Keratinocyte (primary cell): ENCODE measurements around the gene RAI14. TPM values are rescaled to one million over a fixed set of nuclear protein-coding genes. Genes with fewer than 3 reads are reported as not detected.

Experiments used
- DNase-seq: peaks from one replicate; pipeline ENCODE4 v3.0.0-alpha.2; 2011; ENCODE audit warnings: low read depth, missing footprints, low spot score
- FAIRE-seq: peaks from 2 replicates; lab custom pipeline; 2011; peaks lifted over from hg19 to GRCh38; lab: Jason Lieb, UNC
- H2AFZ ChIP-seq: 2 replicates; pipeline ENCODE4 v1.6.0; 2012; ENCODE audit warnings: low read length, control low read depth, inconsistent platforms; ENCODE audit not compliant: control insufficient read depth
- H3K27ac ChIP-seq: 2 replicates; pipeline ENCODE4 v1.5.1; 2011; ENCODE audit warnings: low read length; ENCODE audit not compliant: control insufficient read depth, insufficient read depth
- H3K27me3 ChIP-seq: 3 replicates; pipeline ENCODE4 v1.6.0; 2011; ENCODE audit warnings: low read length; ENCODE audit not compliant: control insufficient read depth, insufficient read depth; ENCODE audit errors: extremely low read depth
- H3K36me3 ChIP-seq, 2 experiments: 2 replicates in 1 of 2; 3 replicates in 1 of 2; pipeline ENCODE4 v1.5.1; 2011; ENCODE audit warnings: low read length in 2 of 2, mild to moderate bottlenecking in 1 of 2; ENCODE audit not compliant: control insufficient read depth in 2 of 2, insufficient read depth in 2 of 2; ENCODE audit errors: extremely low read depth in 1 of 2
- H3K4me1 ChIP-seq: 3 replicates; pipeline ENCODE4 v1.5.1; 2011; ENCODE audit warnings: low read length; ENCODE audit not compliant: control insufficient read depth, insufficient read depth; ENCODE audit errors: extremely low read depth
- H3K4me2 ChIP-seq: 3 replicates; pipeline ENCODE4 v1.6.0; 2011; ENCODE audit warnings: low read depth, low read length; ENCODE audit not compliant: control insufficient read depth, insufficient read depth; ENCODE audit errors: extremely low read depth
- H3K4me3 ChIP-seq, 3 experiments: fragments of 200-600 bp in 1 of 3; sonication (generic) in 1 of 3; 2 replicates in 2 of 3; 3 replicates in 1 of 3; pipeline ENCODE4 v1.5.1; 2011 to 2016; ENCODE audit warnings: low read length in 3 of 3, mild to moderate bottlenecking in 3 of 3, control low read depth in 2 of 3, inconsistent platforms in 1 of 3, low read depth in 1 of 3, mixed read lengths in 1 of 3, mixed run types in 1 of 3, moderate library complexity in 1 of 3; ENCODE audit not compliant: control insufficient read depth in 2 of 3, insufficient read depth in 2 of 3; ENCODE audit errors: extremely low read depth in 1 of 3
- H3K79me2 ChIP-seq: 2 replicates; pipeline ENCODE4 v1.6.0; 2012; ENCODE audit warnings: low read length; ENCODE audit not compliant: control insufficient read depth, insufficient read depth
- H3K9ac ChIP-seq: 3 replicates; pipeline ENCODE4 v1.6.0; 2011; ENCODE audit warnings: low read length; ENCODE audit not compliant: control insufficient read depth, insufficient read depth; ENCODE audit errors: extremely low read depth
- H3K9me1 ChIP-seq: 3 replicates; pipeline ENCODE4 v1.6.0; 2011; ENCODE audit warnings: low read length; ENCODE audit not compliant: control insufficient read depth, insufficient read depth; ENCODE audit errors: extremely low read depth
- H3K9me3 ChIP-seq: 2 replicates; pipeline ENCODE4 v1.5.1; 2012; ENCODE audit warnings: low read depth, low read length; ENCODE audit not compliant: control insufficient read depth
- H4K20me1 ChIP-seq: 3 replicates; pipeline ENCODE4 v1.6.0; 2011; ENCODE audit warnings: low read length; ENCODE audit not compliant: control insufficient read depth, insufficient read depth; ENCODE audit errors: extremely low read depth
- CTCF ChIP-seq, 3 experiments: IDR thresholded peaks in 1 of 3; conservative IDR thresholded peaks in 1 of 3; optimal IDR thresholded peaks in 1 of 3; 2 replicates in 2 of 3; 3 replicates in 1 of 3; pipeline versions ENCODE3 to v1.5.1; 2011; ENCODE audit warnings: low read length in 3 of 3, mild to moderate bottlenecking in 3 of 3, moderate library complexity in 2 of 3, control low read depth in 1 of 3, inconsistent platforms in 1 of 3; ENCODE audit not compliant: insufficient read depth in 2 of 3; ENCODE audit errors: extremely low read depth in 1 of 3
- EZH2 ChIP-seq: IDR thresholded peaks from one replicate; pipeline ENCODE4 v1.6.1; 2012; ENCODE audit warnings: inconsistent platforms, mild to moderate bottlenecking, low read length, moderate library complexity
- dilution Hi-C: fragments of 300-500 bp; cut with MboI; formaldehyde crosslinking; loops from one replicate; pipeline ENCODE4 v1.7.0; 2020; ENCODE audit warnings: low sequenced_read_pairs; ENCODE audit not compliant: extremely low pct_ligation_motif_present
- polyA plus RNA-seq, 5 experiments: library from polyadenylated mRNA; depleted of rRNA in 3 of 5; stranded (reverse) in 3 of 5; stranded (forward) in 1 of 5; unstranded in 1 of 5; fragments of >200 nt; gene quantifications; 1 replicate in 1 of 5; 2 replicates in 3 of 5; 3 replicates in 1 of 5; pipeline versions ENCODE4 v1.2.1 to v1.2.3, GENCODE V29; 2011 to 2012; ENCODE audit warnings: missing spikeins in 2 of 5, low read depth in 1 of 5, low replicate concordance in 1 of 5

The RAI14 gene
- polyA plus RNA-seq, 1 donor (not counting 4 experiments of a cell fraction or from before 2014, with no cell fraction given): 31.4 TPM

GRCh38 chr5:34630596-34630995, 25.5 kb upstream of the RAI14 start:
- no peak for FAIRE-seq
- no peaks in the 10 kb centered on the region for H4K20me1 ChIP-seq
- H3K79me2 ChIP-seq: no peaks in the 10 kb centered on the region
- H3K9ac ChIP-seq: no peak overlapping the region
- H3K27me3 ChIP-seq: no peaks in the 10 kb centered on the region
- TF ChIP-seq EZH2: no peak
- no peaks in the 10 kb centered on the region for H3K9me3 ChIP-seq
- no peak for DNase-seq
- no peaks in the 10 kb centered on the region for H3K9me1 ChIP-seq
- no peak overlapping the region for H2AFZ ChIP-seq
- H3K4me2 ChIP-seq: no peak overlapping the region
- H3K27ac ChIP-seq: no peak overlapping the region
- dilution Hi-C loops: no loop called here
- no peaks in the 10 kb centered on the region for H3K36me3 ChIP-seq
- H3K4me1 ChIP-seq: peaks cover 7% of the 10 kb centered on the region
- no peak overlapping the region for H3K4me3 ChIP-seq

GRCh38 chr5:34632807-34633422, 23.2 kb upstream of the RAI14 start:
- DNase-seq (no peak), FAIRE-seq (no peak)
- no peak overlapping the region for H3K4me2 ChIP-seq
- H3K27ac ChIP-seq: no peak overlapping the region
- H2AFZ ChIP-seq: no peak overlapping the region
- H3K27me3 ChIP-seq: no peaks in the 10 kb centered on the region
- H3K9ac ChIP-seq: no peak overlapping the region
- no peaks in the 10 kb centered on the region for H3K9me3 ChIP-seq
- no peaks in the 10 kb centered on the region for H3K9me1 ChIP-seq
- TF ChIP-seq CTCF (optimal IDR thresholded peaks at IDR 0.05 in 1 of 3, IDR thresholded peaks at IDR 0.05 in 1 of 3, conservative IDR thresholded peaks at IDR 0.05 in 1 of 3; ENCODE audit: extremely low read depth in 1 of 3, insufficient read depth in 2 of 3, low read length in 3 of 3): no peak
- H3K36me3 ChIP-seq: no peaks in the 10 kb centered on the region
- H3K4me3 ChIP-seq: no peak overlapping the region
- H4K20me1 ChIP-seq: no peaks in the 10 kb centered on the region
- no peaks in the 10 kb centered on the region for H3K4me1 ChIP-seq
- H3K79me2 ChIP-seq: no peaks in the 10 kb centered on the region
- dilution Hi-C loops: no loop called here
